ENCODE data around the gene RIN3.

GRCh38 chr14:92542766-92543554 is 29.4 kb downstream of the RIN3 start:
- TF ChIP-seq CTCF (IDR thresholded peaks at IDR 0.05): no peak
- TF ChIP-seq POLR2A (IDR thresholded peaks at IDR 0.05): no peak

Measured in adrenal gland (tissue), 5 donors.